Hepatocyte (in vitro differentiated cells): ENCODE results near the gene THAP2.

Experiments used
- CTCF ChIP-seq: fragments of 200-600 bp; sonication (generic); IDR thresholded peaks from 2 replicates; pipeline ENCODE4 v1.5.1; 2016; ENCODE audit warnings: antibody characterized with exemption, mild to moderate bottlenecking; ENCODE audit not compliant: poor library complexity
- EZH2 ChIP-seq: fragments of 200-600 bp; sonication (generic); IDR thresholded peaks from 2 replicates; pipeline ENCODE4 v1.6.1; 2016; ENCODE audit warnings: antibody characterized with exemption, mild to moderate bottlenecking, borderline replicate concordance

- no peak for TF ChIP-seq CTCF
- no peak for TF ChIP-seq EZH2
Measured at GRCh38 chr12:71710276-71711125, 46.4 kb downstream of the THAP2 start.
